HG02642 (cell line): ENCODE results near the gene CDH13.

Experiments used
- ATAC-seq: cut with Tn5 transposase; IDR thresholded peaks from one replicate; pipeline ENCODE4 v1.9.1; 2021; ENCODE audit warnings: mild to moderate bottlenecking; ENCODE audit not compliant: unreplicated experiment, poor library complexity

Gene CDH13

DNA sequence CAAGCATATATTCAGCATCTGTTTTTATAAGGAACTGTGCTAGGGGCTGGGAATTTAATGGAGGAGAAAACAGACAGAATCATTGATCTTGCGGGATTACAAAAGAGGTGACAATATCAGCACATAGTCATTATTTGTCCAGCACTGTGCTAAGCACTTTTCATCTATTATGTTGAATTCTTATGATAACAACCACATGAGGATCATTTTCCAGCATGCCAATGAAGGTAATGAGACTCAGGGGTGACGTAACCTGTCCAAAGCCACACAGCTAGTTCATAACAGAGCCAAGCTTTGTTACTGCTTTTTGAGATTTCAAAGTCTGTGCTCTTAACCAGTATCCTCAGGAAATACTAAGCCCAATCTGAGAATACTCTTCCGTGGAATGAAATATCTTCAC lies 503.3 kb downstream of the CDH13 start:
- ATAC-seq: no peak

DNA sequence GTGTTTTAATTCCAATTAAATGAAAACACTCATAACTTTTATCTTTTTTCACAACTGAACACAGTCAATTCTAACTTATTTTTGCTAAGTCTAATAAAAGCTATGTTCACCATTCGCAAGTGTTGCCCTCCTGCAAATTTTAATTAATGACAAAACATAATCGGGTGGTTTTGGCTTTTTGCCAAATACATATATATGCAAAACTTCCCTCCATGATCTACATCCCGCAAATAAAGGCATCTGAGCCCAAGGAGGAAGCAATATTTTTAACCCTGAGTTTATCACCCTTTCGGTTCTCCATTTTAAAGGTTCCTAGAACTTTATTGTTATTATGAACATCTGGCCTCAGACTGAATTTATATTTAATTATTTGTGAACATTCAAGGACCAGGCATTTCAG lies 507.9 kb downstream of the CDH13 start:
- no peak for ATAC-seq

DNA sequence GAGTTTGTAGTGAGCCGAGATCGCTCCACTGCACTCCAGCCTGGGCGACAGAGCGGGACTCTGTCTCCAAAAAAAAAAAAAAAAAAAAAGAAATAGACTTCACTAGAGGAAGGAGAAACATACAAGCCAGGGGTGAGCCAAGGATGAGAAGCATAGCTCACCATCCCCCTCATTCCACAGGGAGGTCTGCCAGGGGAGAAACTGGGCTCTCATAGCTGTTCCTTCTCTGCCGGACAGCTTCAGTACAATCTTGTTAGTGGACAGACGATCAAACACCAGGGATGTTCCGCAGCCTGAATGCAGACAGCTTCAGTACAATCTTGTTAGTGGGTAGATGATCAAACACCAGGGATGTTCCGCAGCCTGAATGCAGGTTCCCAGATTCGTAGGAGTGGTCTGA lies 509.6 kb downstream of the CDH13 start:
- ATAC-seq: no peak

DNA sequence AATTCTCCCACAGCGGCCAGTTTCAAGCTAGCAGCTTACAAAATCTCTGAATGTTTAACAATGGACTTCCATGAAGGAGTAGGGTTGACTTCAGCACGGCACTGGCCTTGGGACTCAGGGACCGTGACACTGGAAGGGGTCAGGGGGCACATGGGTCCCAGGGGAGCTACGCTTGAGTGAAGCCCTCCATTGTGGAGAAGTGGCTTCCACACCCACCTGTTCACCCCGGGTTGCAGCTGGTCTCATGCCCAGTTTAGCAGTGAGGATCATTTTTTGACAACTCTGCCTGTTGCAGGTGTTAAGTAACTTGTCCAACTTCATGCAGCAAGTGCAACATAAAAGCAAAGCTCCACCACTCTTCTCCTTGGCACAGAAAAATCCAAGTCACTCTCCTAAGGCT lies 510.2 kb downstream of the CDH13 start:
- no peak for ATAC-seq

DNA sequence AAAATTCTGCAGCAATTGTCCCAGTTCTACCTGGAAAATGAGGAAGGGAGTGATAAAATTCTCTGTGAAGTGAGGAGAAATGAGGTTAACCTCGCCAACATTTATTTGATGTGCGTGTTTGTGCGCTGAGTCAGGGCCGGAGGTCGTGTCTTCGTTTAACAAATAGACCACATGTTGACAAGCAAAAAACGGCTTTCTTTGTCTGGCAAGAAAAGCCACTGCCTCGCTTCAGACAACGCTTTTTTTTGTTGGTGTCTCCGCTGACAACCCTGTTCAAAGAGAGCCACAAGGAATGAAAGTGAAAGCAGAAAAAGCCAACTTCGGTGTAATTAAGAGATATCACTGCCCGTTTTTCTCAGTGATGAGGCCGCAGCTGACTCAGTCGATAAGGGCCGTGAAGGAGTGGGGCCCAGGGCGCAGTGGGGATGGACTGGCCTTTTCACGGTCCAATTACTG lies 510.6 kb downstream of the CDH13 start:
- no peak for ATAC-seq

DNA sequence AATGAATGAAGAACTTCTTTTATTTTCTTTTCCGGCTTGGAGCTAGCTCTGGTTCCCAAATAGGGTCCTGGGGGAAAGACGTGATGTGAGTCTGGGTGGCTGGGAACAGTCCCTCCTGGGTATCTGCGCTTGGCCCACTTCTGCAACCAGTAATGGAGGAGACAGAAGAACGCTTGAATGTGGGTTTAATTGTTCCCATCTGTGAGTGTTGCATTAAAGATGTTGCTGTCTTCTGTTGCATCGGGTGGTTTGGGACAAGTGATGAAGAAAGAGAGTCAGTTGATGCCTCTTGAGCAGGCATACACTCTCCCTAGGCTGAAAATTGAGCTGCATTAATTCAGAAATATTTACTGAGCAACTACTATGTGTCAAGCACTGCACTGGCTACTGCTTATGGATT lies 511.1 kb downstream of the CDH13 start:
- no peak for ATAC-seq

DNA sequence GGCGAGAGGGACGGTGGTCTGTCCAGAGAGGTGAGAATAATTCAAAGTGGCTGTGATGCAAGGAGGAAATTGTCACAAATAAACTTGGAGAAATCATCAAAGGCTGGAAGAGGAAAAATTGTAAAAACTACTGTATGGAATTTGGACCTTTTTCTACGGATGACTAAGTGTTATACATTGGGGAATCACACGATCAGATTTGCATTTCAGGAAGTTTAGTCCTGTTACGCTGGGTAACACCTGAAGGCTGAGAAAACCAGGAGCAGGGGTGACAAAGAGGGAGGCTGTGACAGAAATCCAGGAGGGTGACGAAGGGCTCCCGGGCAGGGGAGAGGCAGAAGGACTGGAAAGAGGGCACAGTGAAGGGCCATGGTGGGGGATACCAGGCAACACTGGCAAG lies 511.7 kb downstream of the CDH13 start:
- ATAC-seq: no peak

DNA sequence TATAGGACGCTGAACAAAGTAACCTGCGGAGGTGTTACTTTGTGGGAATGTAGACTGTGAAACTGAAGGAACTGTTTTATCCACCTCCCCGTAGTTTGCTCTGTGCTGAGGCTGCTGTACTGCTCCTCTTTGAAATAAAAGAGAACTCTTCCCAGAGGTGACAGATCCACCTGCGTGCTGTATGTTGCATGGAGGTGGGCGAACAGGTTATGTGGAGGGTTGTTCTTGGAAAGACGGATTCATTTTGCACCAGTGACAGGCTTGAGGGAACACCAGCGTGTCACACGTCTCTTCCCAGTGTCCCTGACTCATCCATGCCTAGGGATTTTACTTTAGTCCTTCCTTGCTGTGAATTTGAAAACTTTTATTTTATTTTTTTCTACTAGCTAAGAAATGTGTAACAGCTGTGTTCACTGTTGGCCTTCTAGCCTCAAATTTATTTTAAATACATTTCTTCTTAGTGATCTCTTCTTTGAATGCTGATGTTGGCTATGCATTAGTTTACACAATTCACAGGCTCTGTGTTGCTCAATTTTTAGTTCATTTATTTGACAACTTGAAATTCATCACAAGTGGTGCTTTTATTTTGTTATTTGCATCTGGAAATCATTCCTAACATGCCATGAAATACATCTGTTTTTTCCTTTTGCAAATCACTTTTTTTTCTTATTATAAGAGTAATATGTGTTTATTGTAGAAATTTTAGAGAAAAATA lies 512.4 kb downstream of the CDH13 start:
- no peak for ATAC-seq

DNA sequence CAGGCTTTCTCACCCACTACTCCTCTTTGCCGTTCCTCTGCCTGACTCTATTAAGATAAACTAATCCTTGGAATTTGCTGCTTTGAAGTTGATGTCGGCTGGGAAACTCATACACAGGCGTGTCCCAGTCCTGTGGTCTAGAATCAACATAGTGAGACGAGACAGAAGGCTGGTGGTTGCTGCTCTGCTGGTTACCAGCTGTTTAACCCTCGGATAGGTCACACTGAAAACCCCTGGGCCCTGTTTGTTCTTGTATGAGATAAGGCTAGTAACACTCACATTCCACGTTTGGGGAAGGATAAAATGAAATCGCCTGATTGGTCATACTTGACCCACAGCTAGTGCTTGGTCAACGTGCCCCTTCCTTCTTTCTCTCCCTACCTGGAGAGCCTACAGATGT lies 517.0 kb downstream of the CDH13 start:
- no peak for ATAC-seq

DNA sequence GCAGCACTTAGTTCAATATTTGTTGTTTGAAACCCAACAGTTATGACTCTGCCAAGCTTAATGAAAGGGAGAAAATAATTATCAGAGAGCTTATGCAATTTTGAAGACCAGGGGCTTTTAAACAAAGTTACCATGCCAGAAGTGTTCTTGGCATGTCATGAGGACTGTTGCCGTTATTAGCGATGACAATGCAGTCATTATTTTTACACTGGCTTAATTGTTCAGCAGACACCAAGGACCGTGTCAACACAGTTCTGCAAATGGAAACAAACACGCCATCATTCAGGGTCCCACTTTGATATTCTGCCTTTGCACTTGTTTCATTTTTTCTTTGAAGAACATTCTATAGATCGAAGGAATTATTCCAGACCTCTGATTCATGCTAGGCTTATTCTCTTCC lies 518.5 kb downstream of the CDH13 start:
- no peak for ATAC-seq

DNA sequence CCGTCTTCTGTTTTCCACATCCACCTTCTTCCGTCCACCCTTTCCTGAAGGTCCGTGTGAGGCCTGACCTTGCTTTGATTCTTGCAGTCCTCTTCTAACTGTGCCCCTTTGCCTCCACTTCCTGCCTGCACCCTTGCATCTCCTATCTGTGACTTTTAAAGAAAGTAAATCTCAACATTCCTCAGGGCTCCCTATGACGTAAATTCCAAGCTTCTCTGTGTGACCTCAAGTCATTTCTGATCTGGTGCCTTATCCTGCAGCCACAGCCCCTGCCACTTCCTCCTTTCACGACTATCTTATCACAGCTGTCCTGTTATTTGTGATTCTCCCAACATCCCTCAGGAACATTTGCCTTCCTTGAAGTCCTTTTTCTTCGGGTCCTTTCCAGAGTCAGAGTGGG lies 520.5 kb downstream of the CDH13 start:
- no peak for ATAC-seq

DNA sequence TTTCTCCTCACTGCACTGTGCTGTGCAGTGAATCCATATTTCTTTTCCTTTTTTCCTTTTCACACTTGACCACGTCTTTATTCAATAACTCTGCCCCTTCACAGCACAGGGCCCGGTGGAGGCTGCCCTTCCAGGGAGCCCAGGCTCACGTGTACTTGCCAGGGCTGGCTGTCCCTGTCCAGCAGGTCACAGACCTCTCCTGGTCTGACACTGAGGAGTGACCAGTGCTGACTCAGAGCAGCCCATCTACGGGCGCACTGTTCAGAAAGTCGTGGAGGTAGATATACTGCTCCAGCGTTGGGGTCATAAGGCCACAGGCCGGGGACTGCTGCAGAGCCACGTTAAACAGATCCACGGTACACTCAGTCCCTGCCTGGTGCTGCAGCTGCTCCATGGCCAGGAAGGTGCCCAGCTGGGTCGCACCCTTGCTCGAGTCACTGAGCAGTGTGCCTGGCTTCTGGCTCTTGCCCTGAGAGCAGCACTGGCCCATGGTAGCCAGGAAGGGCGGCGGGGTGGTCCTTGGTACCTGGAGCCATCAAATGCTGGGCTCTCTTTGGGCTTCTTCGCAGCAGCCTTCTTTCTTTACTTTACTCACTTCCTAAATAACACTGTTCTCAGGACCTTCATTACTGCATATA lies 531.7 kb downstream of the CDH13 start:
- no peak for ATAC-seq

DNA sequence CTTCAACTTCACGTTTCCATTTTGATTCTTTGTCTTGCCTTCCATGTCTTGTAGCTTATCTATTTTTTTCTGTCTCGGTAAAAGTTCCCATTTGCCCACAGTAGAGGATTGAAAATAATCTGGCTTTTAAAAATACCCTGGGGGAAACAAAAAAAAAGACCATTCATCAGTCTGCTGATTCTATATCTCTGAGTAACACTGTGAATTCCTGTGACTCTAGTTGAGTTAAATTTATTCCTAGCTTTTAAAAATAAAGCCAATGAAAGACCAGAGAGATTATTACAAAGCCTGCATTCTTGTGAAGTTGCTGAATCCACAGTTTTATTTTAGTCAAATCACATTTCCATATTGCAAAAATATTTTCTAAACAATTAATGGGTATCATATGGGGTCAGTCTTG lies 532.3 kb downstream of the CDH13 start:
- ATAC-seq: no peak

DNA sequence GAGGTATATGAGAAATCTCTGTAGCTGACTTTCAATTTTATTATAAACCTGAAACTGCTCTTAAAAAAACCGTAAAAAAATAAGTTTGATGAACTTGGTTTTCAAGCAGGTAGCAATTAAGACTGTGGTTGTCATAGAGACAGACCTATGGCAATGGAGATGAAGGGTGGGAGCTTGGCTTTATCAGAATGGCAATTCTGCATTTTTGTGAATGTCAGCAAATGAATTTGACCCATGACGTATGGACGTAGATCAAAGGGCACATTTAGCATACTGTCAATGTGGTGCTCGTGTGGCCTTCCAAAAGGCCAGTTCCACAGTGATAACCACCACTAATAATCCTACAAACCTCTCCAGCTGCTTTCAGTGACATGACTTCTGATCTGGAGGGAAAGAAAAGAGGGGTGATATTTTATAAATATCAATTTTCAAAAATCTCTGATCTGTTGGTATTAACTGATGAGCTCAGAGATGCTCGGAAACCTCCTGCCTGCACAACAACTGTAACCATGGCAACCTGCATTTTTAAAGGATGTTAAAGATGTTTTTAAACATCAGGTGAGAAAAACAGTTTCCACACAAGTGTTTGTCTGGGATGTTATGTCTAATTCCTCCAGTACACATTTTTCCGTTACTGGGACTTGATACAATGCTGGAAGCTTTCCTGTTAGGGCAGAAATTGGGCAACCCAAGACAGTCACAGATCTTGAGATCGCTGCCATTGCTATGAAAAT lies 533.7 kb downstream of the CDH13 start:
- ATAC-seq: no peak

DNA sequence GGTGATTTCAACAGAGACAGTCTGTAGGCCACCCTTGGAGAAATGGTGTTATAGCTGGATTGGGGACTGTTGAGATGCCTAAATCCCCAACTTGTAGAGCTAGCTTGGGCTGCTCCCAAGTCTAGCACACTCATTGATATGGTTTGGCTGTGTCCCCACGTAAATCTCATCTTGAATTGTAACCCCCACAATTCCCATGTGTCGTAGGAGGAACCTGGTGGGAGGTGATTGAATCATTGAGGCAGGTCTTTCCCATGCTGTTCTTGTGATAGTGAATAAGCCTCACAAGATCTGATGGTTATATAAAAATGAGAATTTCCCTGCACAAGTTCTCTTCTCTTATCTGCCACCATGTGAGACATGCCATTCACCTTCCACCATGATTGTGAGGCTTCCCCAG lies 536.0 kb downstream of the CDH13 start:
- no peak for ATAC-seq

DNA sequence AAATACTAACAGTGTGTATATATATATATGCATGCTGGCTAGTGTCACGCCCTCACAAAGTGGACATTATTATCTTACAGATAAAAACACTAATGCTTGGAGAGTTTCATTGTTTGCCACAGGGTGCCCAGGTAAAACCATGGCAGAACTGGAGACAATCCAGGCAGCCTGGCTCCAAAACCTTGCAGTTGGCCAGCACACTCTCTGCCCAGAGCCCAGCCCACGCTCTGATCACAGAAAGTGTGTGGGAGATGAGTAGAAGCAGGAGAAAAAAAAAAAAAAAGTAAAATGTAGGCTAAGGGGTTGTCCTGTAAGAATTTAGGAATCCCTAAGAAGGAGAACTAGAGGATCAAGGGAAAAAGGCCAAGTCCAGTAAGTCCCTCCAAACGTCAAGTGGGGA lies 538.0 kb downstream of the CDH13 start:
- ATAC-seq: no peak

DNA sequence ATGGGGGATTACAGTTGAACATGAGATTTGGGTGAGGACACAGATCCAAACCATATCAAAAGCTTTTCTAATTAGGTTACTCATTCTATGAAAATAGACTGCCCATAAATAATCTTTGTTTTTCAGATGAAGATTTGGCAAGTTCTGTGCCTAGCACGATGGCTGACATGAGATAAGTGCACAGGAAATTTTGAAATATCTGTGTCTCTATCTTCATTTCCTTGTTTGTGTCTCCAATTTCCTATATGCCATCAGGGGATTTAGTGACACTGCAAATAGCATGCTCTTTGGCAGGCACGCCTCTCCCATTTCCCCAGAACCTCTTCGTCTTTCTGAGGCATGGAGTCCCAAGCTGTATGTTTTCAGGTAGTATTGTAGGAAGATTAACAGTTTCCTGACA lies 544.6 kb downstream of the CDH13 start:
- no peak for ATAC-seq

DNA sequence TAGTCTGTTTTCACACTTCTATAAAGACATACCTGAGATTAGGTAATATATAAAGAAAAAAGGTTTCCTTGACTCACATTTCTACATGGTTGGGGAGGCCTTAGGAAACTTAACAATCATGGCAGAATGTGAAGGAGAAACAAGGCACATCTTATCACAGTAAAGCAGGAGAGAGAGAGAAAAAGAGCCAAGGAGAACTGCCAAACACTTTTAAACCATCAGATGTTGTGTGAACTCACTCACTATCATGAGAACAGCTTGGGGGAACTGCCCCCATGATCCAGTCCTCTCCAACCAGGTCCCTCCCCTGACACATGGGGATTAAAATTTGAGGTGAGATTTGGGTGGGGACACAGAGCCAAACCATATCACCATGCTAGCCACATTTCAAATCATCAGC lies 547.9 kb downstream of the CDH13 start:
- no peak for ATAC-seq

DNA sequence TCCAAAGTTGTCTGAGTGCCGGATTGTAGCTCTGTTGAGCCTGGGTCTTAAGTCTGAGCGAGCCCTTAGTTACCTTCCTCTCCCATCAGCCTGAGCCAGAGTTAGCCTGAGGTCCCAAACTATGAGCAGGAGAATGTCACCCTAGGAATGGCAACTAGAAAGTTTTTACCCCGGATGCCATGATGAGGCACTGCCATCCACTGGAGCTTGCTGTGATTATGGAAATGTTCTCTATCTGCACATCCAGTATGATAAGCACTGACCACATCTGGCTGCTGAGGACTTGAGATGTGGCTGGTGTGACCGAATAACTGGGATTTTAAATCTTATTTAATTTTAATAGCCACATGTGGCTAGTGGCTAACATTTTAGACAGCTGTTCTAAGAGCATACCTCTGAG lies 550.0 kb downstream of the CDH13 start:
- ATAC-seq: no peak

DNA sequence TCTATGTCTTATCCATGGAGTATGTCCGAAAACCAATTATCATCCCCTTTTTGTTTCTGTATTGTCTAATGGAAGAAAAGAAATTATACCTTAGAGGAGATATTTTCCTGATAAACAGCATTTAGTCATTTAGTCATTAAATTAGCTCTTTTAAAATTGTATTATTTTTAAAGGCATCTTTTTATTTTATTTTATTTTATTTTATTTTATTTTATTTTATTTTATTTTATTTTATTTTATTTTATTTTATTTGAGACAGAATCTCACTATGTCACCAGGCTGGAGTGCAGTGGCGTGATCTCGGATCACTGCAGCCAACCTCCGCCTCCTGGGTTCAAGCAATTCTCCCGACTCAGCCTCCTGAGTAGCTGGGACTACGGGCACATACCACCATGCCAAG lies 559.1 kb downstream of the CDH13 start:
- ATAC-seq: no peak

DNA sequence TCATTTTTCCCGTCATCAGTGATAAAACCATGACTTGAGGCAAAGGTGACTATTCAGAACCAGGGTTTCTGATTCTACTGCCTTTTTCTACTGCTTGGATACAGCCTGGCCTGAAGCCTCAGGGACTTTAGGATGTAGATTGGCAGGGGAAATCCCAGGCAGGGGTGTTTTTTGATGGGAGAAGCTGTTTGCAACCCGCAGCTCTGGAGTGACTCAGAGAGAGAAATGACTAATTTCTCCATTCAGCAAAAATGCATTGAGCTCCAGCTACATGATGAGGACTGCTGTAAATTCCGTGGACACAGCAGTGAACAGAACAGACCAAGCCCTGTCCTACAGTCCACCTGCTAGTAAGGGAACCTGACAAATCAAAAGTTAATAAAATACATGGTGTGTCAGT lies 560.6 kb downstream of the CDH13 start:
- ATAC-seq: no peak

DNA sequence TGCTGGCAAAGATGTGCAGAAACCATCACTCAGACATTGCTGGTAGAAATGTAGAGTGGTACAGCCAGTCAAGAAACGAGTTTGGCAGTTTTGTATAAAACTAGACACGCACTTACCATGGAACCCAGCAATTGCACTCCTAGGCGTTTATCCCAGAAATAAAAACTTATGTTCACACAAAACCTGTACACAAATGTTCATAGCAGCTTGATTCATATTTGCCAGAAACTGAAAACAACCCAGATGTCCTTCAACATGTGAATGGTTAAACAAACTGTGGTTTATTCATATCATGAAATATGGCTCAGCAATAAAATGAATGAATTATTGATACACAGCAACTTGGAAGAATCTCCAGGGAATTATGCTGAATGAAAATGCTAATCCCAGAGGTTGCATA lies 570.0 kb downstream of the CDH13 start:
- no peak for ATAC-seq
